ENCODE data around the gene VCAN. TPM values are rescaled to one million over a fixed set of nuclear protein-coding genes. Genes with fewer than 3 reads are reported as not detected.

The VCAN gene
- total and polyA plus RNA-seq, 2 donors, result 30.0 to 435 TPM

DNA sequence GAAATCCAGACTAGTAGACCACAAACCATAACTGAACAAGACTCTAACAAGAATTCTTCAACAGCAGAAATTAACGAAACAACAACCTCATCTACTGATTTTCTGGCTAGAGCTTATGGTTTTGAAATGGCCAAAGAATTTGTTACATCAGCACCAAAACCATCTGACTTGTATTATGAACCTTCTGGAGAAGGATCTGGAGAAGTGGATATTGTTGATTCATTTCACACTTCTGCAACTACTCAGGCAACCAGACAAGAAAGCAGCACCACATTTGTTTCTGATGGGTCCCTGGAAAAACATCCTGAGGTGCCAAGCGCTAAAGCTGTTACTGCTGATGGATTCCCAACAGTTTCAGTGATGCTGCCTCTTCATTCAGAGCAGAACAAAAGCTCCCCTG, 68.6 kb downstream of the VCAN start:
- no peaks in the 10 kb centered on the region for H3K36me3 ChIP-seq (ENCODE audit: insufficient read depth)
- no peak overlapping the region for H3K4me3 ChIP-seq (ENCODE audit: low read depth, low read length)
- WGBS, result 93% methylated on average over 2 of the region's 2 CpGs
- no peak overlapping the region for H3K27ac ChIP-seq (ENCODE audit: low read depth)
- no peaks in the 10 kb centered on the region for H3K4me1 ChIP-seq (ENCODE audit: insufficient read depth)
- DNase-seq (ENCODE audit: extremely low spot score), result no peak

DNA sequence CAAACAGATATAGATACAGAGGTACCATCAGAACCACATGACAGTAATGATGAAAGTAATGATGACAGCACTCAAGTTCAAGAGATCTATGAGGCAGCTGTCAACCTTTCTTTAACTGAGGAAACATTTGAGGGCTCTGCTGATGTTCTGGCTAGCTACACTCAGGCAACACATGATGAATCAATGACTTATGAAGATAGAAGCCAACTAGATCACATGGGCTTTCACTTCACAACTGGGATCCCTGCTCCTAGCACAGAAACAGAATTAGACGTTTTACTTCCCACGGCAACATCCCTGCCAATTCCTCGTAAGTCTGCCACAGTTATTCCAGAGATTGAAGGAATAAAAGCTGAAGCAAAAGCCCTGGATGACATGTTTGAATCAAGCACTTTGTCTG, 69.2 kb downstream of the VCAN start:
- Histone ChIP-seq H3K4me3 (ENCODE audit: low read depth, low read length) (no peak overlapping the region), H3K36me3 (ENCODE audit: insufficient read depth) (no peaks in the 10 kb centered on the region), H3K4me1 (ENCODE audit: insufficient read depth) (no peaks in the 10 kb centered on the region), H3K27ac (ENCODE audit: low read depth) (no peak overlapping the region)
- 81% methylated on average over 3 of the region's 3 CpGs for WGBS
- DNase-seq (ENCODE audit: extremely low spot score), result no peak

DNA sequence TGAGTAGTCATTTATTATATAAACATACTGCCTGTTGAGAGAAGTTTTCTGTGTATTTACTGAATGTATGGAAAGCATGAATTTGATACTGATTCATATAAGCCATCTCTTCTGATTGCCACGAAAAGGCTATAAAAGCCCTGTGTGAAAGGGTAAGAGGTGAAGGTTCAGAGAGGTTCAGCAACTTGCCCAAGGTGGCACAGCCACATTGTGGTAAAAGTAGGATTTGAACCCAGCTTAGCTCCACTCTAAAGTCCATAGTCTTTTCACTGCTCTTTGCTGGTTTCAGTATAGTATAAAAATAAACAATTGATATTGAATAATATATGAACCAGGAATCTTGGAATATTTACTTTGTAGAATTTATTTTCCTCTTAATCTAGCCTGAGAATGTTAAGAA, 71.3 kb downstream of the VCAN start:
- Histone ChIP-seq H3K4me1 (ENCODE audit: insufficient read depth) (no peaks in the 10 kb centered on the region), H3K4me3 (ENCODE audit: low read depth, low read length) (no peak overlapping the region), H3K27ac (ENCODE audit: low read depth) (no peak overlapping the region), H3K36me3 (ENCODE audit: insufficient read depth) (no peaks in the 10 kb centered on the region)
- 78% methylated on average over 1 of the region's 1 CpG for WGBS
- no peak for DNase-seq (ENCODE audit: extremely low spot score)

DNA sequence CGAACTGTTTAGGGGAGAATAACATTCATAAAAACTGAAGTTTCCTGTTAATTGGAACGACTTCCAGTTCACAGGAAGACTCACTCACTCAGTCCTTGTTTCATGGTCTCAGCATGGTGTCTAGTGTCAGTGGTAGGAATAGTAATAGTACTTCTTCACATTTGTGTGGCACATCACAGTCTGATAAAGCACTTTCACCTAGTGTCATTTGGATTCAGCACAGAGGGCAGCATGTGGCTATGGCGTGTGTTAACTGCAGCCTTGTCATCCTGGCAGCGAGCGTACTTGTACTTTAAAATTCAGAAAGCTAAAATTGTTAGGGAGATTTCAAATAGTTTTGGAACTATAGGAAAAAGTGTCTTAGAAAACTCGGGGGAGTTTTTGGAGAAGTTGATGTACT, 72.4 kb downstream of the VCAN start:
- Histone ChIP-seq H3K36me3 (ENCODE audit: insufficient read depth) (no peaks in the 10 kb centered on the region), H3K27ac (ENCODE audit: low read depth) (no peak overlapping the region), H3K4me3 (ENCODE audit: low read depth, low read length) (no peak overlapping the region), H3K4me1 (ENCODE audit: insufficient read depth) (no peaks in the 10 kb centered on the region)
- no peak for DNase-seq (ENCODE audit: extremely low spot score)
- 43% methylated on average over 6 of the region's 6 CpGs for WGBS

DNA sequence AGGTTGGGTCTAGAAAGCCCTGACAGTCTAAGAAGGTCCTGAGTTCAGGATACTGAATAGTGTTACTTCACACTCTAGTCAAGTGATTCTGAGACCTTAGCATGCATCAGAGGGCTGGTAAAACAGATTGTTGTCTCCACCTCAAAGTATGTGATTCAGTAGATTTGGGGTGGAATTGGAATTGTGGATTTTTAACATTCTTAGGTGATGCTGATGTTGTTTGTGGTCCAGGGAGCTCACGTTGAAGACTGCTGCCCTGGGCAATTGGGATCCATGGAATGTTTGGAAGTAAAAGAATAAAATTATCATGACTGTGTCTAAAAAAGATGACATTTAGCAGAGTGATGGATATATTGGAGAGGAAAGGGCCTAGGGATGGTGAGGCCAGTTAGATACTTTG, 75.6 kb downstream of the VCAN start:
- WGBS, result 96% methylated on average over 1 of the region's 1 CpG
- no peaks in the 10 kb centered on the region for H3K36me3 ChIP-seq (ENCODE audit: insufficient read depth)
- no peak overlapping the region for H3K27ac ChIP-seq (ENCODE audit: low read depth)
- no peak for DNase-seq (ENCODE audit: extremely low spot score)
- no peak overlapping the region for H3K4me3 ChIP-seq (ENCODE audit: low read depth, low read length)
- H3K4me1 ChIP-seq (ENCODE audit: insufficient read depth), result no peaks in the 10 kb centered on the region

DNA sequence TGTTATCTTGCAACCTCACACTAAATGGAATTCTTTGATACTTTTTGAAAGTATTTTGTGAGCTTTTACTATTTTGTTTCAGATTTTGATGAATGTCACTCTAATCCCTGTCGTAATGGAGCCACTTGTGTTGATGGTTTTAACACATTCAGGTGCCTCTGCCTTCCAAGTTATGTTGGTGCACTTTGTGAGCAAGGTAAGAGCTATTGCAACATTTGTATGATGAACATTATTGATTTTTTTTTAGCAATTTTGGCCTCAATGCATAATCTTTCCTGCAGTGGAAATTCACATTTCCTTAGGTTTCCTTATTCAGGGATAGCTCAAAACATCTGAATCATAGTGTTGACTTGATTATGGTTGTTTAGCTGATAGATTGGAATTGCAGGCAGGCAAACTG, 76.3 kb downstream of the VCAN start:
- Histone ChIP-seq H3K4me1 (ENCODE audit: insufficient read depth) (no peaks in the 10 kb centered on the region), H3K4me3 (ENCODE audit: low read depth, low read length) (no peak overlapping the region), H3K27ac (ENCODE audit: low read depth) (no peak overlapping the region), H3K36me3 (ENCODE audit: insufficient read depth) (no peaks in the 10 kb centered on the region)
- 98% methylated on average over 1 of the region's 1 CpG for WGBS
- no peak for DNase-seq (ENCODE audit: extremely low spot score)

DNA sequence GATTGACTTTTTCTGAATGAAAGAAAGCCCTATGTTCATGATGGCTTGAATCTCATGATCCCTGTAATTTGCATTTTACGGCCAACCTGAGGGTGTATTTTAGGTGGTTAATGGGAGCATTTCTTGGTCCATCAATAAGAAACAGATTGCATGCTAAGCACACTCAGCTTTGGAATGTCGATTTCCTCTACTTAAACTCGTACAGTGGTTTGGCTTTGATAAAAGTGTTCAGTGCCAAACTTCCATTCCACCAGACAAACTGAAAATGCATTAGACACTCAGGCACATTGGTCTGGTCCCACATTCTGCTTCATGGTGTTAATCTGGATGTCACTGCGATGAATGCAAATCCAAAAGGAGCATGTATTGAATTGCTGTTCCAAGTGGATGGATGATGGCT, 77.0 kb downstream of the VCAN start:
- Histone ChIP-seq H3K4me3 (ENCODE audit: low read depth, low read length) (no peak overlapping the region), H3K4me1 (ENCODE audit: insufficient read depth) (no peaks in the 10 kb centered on the region), H3K36me3 (ENCODE audit: insufficient read depth) (no peaks in the 10 kb centered on the region), H3K27ac (ENCODE audit: low read depth) (no peak overlapping the region)
- DNase-seq (ENCODE audit: extremely low spot score), result no peak
- WGBS, result 62% methylated on average over 4 of the region's 4 CpGs

DNA sequence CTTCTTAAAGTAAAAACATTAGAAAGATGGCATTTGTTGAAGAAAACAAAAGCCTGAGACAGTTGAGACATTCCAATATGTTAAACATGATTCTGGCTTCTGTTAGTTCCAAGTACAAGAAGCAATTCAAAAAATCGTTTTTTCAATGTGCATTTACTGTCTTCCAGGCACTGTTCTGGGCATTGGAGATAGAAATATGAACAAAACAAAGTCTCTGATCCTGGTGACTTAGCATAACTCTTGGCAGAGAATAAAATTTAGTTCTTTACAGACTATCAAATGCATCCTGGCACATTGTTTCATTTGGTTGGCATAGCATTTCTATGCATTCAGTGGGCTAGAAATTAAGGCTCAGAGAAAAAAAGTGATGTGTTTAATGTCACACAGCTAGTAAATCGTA, 77.5 kb downstream of the VCAN start:
- no peaks in the 10 kb centered on the region for H3K4me1 ChIP-seq (ENCODE audit: insufficient read depth)
- 47% methylated on average over 2 of the region's 2 CpGs for WGBS
- DNase-seq (ENCODE audit: extremely low spot score), result no peak
- peak overlapping the region; percentile 23 for H3K27ac ChIP-seq (ENCODE audit: low read depth)
- no peak overlapping the region for H3K4me3 ChIP-seq (ENCODE audit: low read depth, low read length)
- no peaks in the 10 kb centered on the region for H3K36me3 ChIP-seq (ENCODE audit: insufficient read depth)

DNA sequence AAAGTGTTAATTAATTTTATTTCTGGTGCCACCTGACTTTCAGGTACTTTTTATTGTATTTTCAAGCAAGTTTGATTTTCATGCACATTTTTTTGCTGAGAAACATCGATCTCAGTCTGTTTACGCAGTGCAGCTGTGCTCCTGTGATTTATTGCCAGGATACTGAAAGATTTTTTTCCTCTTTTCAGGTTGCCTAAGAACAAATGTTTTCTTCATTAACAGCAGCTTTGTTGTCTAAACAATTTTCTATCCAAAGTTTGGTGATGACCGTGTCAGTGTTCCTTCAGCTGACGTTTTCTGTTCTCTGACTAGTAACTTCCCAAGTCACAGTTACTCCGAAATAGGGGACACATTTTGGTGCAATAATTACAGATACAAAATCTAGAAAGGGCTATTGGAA, 78.1 kb downstream of the VCAN start:
- Histone ChIP-seq H3K27ac (ENCODE audit: low read depth) (no peak overlapping the region), H3K4me1 (ENCODE audit: insufficient read depth) (no peaks in the 10 kb centered on the region)

DNA sequence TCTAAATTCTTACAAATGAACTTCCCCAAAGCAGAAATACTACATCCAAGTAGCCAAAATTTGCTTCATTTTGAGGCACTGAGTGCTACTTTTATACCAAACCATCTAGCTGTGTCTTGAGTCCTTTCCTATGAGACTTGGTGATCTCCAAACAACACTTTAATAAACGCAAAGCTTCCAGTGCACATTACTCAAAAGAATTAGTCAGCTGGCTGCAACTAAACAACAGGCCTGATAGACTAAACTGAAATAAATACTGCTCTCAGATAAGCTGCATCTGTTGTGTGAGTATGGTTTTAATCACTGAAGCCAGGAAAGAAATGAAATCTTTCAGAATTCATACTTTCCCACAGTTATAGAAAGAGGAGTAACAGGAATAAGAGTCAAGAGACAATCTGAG, 80.3 kb downstream of the VCAN start:
- Histone ChIP-seq H3K36me3 (ENCODE audit: insufficient read depth) (no peaks in the 10 kb centered on the region), H3K4me1 (ENCODE audit: insufficient read depth) (no peaks in the 10 kb centered on the region), H3K4me3 (ENCODE audit: low read depth, low read length) (no peak overlapping the region), H3K27ac (ENCODE audit: low read depth) (no peak overlapping the region)
- DNase-seq (ENCODE audit: extremely low spot score), result no peak
- WGBS, result 47% methylated on average over 1 of the region's 1 CpG

More for the DNA sequence above, 78.1 kb downstream of the VCAN start:
- Histone ChIP-seq H3K36me3 (ENCODE audit: insufficient read depth) (no peaks in the 10 kb centered on the region), H3K4me3 (ENCODE audit: low read depth, low read length) (no peak overlapping the region)
- WGBS, result 54% methylated on average over 5 of the region's 5 CpGs
- DNase-seq (ENCODE audit: extremely low spot score), result no peak

DNA sequence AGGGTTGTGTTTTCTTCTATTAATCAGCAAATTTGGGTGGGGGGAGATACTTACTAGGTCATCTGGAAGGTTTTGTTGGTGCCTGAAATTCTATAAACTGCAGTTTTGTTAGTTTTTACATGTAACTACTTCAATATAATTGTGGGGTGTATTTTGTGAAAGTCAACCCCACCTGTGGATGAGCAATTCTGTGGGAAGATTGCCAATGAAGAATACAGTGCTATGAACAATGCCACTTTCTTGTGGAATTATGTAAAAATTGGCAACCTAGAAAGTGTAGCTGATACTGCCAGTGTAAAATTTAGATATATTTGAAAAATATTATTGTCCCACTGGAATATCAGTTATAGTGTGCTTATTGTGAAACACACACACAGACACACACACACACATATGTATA, 80.7 kb downstream of the VCAN start:
- no peak for DNase-seq (ENCODE audit: extremely low spot score)

DNA sequence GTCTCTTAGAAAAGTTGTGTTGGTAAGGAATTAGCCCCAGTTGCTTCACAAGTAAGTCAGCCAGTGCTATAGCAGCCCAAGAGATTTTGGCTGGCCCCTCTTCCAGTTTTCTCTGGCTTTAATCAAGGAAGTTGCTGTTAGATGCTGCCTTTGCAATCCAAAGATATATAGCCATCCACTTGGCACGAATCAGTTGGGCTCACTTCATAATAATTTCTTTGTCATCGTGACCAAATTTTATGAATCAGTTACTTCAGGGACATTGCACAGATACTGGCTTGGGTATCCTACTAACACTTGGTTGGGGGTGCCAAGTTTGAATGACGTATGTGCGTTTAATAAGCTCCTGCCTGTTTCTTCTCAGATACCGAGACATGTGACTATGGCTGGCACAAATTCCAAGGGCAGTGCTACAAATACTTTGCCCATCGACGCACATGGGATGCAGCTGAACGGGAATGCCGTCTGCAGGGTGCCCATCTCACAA, 81.5 kb downstream of the VCAN start:
- Histone ChIP-seq H3K4me1 (ENCODE audit: insufficient read depth) (no peaks in the 10 kb centered on the region), H3K36me3 (ENCODE audit: insufficient read depth) (no peaks in the 10 kb centered on the region), H3K27ac (ENCODE audit: low read depth) (no peak overlapping the region), H3K4me3 (ENCODE audit: low read depth, low read length) (no peak overlapping the region)
- DNase-seq (ENCODE audit: extremely low spot score), result no peak
- WGBS, result 70% methylated on average over 9 of the region's 9 CpGs

More for the DNA sequence above, 80.7 kb downstream of the VCAN start:
- Histone ChIP-seq H3K4me3 (ENCODE audit: low read depth, low read length) (no peak overlapping the region), H3K4me1 (ENCODE audit: insufficient read depth) (no peaks in the 10 kb centered on the region), H3K36me3 (ENCODE audit: insufficient read depth) (no peaks in the 10 kb centered on the region), H3K27ac (ENCODE audit: low read depth) (no peak overlapping the region)

DNA sequence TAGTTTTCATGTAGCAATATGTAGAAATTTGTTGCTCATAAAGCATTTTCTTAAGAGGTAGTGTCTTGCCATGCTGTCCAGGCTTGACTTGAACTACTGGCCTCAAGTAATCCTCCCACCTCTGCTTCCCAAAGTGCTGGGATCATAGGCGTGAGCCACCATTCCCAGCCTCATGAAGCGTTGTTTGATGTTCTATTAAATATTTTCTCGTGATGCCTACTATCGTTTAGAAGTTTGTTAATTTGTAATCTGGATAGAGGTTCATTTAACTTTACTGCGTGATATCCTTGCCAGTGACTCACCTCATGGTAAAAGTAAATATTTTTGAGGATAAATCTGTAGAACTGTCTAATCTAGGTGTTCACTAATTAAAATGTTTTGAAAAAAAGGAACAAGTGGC, 82.6 kb downstream of the VCAN start:
- no peaks in the 10 kb centered on the region for H3K36me3 ChIP-seq (ENCODE audit: insufficient read depth)
- H3K4me3 ChIP-seq (ENCODE audit: low read depth, low read length), result no peak overlapping the region
- WGBS, result 94% methylated on average over 5 of the region's 5 CpGs
- H3K27ac ChIP-seq (ENCODE audit: low read depth), result no peak overlapping the region
- no peaks in the 10 kb centered on the region for H3K4me1 ChIP-seq (ENCODE audit: insufficient read depth)
- no peak for DNase-seq (ENCODE audit: extremely low spot score)

DNA sequence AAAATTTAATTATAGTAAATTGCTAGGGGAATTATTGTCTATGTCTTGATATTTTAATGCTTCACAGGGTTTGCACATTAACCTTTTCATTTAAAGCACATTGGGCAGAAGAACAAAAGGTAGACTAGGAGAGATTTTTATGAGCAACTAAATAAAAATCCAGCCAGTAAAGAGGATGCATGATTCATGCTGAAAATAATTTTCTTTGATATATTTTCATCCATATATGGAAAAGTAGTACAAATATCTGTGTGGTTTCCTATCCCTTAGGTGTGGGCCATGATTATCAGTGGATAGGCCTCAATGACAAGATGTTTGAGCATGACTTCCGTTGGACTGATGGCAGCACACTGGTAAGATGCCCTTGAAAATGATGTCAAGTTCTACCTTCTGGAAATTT, 83.1 kb downstream of the VCAN start:
- no peaks in the 10 kb centered on the region for H3K4me1 ChIP-seq (ENCODE audit: insufficient read depth)
- no peak for DNase-seq (ENCODE audit: extremely low spot score)
- H3K27ac ChIP-seq (ENCODE audit: low read depth), result no peak overlapping the region
- H3K36me3 ChIP-seq (ENCODE audit: insufficient read depth), result no peaks in the 10 kb centered on the region
- WGBS, result 90% methylated on average over 1 of the region's 1 CpG
- H3K4me3 ChIP-seq (ENCODE audit: low read depth, low read length), result no peak overlapping the region

DNA sequence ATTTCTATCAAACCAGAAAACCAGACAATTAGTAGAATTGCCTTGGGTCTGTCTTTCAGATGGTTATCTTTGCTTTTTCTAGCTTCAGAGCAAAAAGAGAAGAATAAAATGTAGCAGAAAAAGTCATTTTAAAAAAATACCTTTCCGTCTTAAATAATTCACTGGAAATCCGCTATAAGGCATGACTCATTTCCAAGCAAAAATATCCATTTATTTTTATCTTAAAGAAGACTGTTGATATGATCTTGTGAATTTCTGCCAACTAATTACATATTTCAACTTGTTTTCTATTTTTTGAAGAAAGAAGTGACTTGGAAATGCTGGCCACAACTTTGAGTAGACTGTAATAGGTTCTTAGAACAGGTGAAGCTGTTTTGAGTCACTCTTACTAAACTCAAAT, 83.7 kb downstream of the VCAN start:
- H3K27ac ChIP-seq (ENCODE audit: low read depth), result no peak overlapping the region
- no peak overlapping the region for H3K4me3 ChIP-seq (ENCODE audit: low read depth, low read length)
- WGBS, result 87% methylated on average over 2 of the region's 2 CpGs
- no peaks in the 10 kb centered on the region for H3K36me3 ChIP-seq (ENCODE audit: insufficient read depth)
- no peak for DNase-seq (ENCODE audit: extremely low spot score)
- H3K4me1 ChIP-seq (ENCODE audit: insufficient read depth), result no peaks in the 10 kb centered on the region

Data from urinary bladder (tissue), 4 donors.